HG03108 (cell line): ENCODE measurements around the gene SLC16A4.

Source experiments
- ATAC-seq: cut with Tn5 transposase; IDR thresholded peaks from one replicate; pipeline ENCODE4 v1.9.1; 2021; ENCODE audit warnings: moderate library complexity; ENCODE audit not compliant: unreplicated experiment

SLC16A4 gene

GRCh38 chr1:110361856-110362255, 29.0 kb downstream of the SLC16A4 start:
- ATAC-seq = no peak

- ATAC-seq = no peak
Measured at GRCh38 chr1:110360431-110360830, 30.4 kb downstream of the SLC16A4 start.

DNA sequence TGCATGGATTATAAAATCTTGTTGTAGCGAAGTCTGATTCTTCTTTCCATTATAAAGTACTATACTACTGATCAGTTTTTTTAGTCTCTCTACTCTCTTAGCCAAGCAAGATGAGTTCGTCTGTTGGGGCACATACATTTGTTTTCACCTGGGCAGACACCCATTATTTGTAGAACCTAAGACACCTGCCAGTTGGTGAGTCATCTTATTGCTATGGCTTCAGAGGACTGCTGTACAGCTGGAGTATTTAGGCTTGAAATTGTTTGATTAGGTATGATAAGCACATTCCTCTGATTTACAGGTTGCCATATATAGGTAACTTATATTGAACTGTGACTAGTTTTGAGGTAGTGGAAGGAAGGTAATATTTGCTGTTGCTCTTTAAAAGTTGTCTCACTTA, 34.4 kb downstream of the SLC16A4 start:
- ATAC-seq = no peak

GRCh38 chr1:110355321-110355720, 35.5 kb downstream of the SLC16A4 start:
- no peak for ATAC-seq

DNA sequence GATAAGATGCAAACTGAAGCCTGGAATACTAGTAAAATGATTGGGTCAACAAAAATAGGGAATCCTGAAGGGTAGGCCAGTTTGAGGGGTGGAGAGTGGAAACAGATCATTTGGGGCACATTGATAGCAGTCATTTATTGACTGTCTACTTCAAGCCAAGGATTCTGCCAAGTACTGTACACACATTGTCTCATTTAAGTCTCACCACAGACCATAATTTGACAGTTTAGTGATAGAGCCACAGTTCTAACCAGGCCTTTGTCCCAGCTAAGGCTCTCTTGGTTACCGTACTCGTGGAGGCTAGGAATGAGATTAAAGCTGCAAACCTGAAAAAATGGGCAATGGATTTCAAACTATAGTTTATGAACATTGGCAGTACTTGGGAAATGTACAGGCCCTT, 40.5 kb downstream of the SLC16A4 start:
- ATAC-seq = no peak

DNA sequence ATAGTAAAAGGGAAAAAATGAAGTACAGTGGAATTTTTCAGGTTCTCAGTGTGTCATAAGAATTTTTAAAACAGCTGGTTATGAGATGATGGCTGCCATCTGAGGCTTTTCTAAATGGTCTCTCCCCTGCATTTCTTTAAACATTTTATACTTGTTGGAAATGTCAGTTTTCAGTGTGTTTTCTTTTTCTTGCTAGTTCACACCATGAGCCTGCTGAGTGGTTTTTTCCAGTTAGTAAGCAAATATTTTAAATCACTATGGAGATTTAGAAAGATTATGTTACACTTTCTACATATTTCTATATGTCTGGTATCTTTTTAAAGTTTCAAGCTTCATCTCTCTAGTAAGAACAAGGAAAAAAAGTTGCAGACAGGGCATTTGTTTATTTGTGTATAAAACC, 42.1 kb downstream of the SLC16A4 start:
- ATAC-seq = no peak

DNA sequence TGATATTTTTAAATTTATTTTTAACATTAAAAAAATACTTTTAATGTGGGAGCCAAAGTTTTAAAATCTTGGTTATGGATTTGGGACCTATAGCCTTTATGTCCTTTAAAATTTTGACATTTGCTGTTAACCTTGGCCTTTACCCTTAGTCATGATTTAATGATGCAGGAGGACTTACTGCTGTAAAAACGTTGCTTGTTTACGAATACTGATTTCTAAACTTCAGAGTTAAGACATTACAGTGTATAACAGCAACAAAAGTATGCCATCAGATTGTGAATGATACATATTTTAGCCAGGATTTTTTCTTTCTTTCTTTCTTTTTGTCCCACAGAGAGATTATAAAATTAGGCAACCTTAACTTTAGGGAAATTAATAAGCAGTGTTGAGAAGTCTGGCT, 42.8 kb downstream of the SLC16A4 start:
- ATAC-seq = no peak

DNA sequence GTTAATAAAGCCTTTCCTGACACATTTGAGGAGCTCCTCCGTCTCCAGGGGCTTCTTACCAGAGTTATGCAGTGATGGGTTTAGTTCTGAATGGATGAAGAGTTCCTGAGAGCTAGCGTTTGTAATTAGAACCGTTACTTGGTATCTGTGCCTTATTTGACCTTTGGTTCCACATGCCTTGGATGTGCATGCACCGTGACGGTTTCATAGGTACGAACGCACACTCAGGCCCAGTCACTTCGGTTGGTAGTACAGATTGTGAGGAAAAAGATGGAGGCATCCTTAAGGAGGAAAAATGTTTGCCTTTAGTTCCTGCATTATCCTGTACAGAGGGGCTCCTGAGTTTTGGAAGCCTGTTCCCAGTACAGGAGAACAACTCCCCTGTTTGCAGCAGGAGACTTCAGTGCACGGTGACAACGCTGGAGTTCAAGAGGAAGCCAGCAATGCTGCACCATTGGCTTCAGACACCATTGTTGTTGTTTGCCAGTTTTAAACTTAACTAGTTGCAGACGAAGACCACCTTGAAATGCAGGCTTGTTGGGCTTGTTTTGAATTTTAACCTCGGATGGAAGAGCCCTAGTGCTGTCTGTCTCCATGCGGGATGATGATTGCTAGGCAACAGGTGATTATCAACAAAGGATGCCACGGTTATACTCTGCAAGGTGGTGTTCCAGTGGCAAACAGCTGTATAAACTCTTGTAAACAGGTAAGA, 43.5 kb downstream of the SLC16A4 start:
- ATAC-seq = no peak

DNA sequence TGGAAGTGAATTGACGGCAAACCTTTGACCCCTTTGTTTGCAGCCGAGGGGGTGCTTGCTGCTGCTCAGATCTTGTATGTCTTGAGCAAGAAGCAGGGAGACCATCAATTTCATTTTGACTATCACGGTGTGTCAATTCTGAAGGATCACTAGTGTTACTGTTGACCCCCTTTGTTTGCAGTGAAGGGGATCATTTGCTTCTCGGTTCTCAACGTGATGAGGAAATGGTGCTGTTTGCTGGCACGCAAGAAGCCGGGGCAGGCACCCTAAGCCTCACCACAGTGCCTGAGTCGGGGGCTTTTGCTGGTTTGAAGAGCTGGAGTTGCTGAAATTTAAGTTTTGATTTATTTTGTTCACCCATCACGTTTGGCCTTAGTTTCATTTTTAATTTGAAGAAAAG, 44.1 kb downstream of the SLC16A4 start:
- no peak for ATAC-seq

DNA sequence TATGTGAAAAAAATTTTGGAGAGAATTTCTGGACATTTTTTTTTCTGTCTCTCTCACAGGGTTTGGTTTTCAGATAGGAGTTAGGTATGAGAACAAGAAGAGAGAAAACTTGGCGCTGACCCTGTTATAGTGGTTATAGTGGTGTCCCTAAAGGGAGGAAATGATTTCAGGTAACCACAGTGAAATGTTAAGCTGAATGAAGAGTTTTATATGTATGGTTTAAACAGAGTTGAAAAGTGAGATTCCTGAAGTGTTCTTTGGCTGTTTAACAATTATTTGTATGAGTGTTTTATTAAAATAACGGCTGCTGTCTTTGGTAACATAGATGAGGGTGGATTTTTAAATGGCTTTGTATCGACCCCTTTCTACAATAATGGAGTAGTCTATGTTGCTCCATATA, 45.3 kb downstream of the SLC16A4 start:
- no peak for ATAC-seq

- no peak for ATAC-seq
Measured at GRCh38 chr1:110344152-110344551, 46.7 kb downstream of the SLC16A4 start.

DNA sequence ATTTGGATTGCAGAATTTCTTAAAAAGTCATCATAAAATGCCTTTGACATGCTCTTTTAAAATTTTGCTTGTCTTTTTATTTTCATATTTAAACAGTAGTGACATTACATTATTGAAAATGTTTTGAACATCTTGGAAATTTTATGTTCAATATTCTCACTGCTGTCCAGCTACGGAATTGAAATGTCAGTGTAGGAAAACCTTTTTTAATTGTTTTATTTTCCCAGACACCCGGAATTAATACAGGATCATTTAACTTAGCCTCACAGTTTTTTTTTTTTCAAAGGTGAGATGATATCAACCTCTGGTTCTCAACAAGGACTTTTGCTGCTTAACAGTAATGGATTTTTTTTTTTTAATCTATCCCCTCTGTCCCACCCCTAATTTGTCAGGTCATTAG, 47.6 kb downstream of the SLC16A4 start:
- no peak for ATAC-seq

- no peak for ATAC-seq
Measured at GRCh38 chr1:110341872-110342331, 48.9 kb downstream of the SLC16A4 start.

DNA sequence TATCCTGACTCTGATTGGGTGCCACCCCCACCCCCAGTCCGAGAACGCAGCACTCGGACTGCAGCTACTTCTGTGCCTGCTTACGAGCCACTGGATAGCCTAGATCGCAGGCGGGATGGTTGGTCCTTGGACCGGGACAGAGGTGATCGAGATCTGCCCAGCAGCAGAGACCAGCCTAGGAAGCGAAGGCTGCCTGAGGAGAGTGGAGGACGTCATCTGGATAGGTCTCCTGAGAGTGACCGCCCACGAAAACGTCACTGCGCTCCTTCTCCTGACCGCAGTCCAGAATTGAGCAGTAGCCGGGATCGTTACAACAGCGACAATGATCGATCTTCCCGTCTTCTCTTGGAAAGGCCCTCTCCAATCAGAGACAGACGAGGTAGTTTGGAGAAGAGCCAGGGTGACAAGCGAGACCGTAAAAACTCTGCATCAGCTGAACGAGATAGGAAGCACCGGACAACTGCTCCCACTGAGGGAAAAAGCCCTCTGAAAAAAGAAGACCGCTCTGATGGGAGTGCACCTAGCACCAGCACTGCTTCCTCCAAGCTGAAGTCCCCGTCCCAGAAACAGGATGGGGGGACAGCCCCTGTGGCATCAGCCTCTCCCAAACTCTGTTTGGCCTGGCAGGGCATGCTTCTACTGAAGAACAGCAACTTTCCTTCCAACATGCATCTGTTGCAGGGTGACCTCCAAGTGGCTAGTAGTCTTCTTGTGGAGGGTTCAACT, 49.5 kb downstream of the SLC16A4 start:
- no peak for ATAC-seq

DNA sequence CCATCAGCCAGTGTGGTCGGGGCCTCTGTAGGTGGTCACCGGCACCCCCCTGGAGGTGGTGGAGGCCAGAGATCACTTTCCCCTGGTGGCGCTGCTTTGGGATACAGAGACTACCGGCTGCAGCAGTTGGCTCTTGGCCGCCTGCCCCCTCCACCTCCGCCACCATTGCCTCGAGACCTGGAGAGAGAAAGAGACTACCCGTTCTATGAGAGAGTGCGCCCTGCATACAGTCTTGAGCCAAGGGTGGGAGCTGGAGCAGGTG, 50.7 kb downstream of the SLC16A4 start:
- no peak for ATAC-seq

GRCh38 chr1:110339407-110340206, 51.2 kb downstream of the SLC16A4 start:
- no peak for ATAC-seq

DNA sequence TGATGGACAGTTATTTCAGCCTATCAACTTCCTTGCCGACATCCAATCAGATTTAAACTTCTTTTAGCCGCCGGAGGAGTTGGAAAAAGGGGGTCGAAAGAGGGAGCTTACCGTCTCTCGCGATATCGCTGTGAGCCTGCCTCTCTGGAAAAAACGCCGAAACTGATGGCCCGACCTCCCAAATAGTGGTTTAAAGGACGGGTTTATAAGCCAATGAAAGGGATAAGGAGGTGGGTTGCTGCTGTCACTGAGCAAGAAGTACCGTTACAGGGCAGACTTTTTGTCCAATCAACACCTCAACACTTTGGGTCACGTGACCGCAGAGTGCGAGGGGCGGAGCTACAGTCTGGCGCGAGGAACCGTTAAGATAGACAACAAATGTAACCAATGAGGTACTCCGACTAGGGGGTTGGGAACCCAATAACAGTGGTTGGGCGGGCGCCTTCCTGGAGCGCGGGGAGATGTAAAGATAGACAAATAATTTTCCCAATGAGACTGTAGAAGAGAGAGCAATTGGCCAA, 51.9 kb downstream of the SLC16A4 start, which contains the start of gene RBM15:
RBM15 (plus strand) TSS at position 492 of the 521 bp plus-strand sequence; CDS start at position 521, 29 bp downstream.
- peak; percentile 72 for ATAC-seq

GRCh38 chr1:110338309-110338885, 52.4 kb downstream of the SLC16A4 start:
- peak; percentile 60 for ATAC-seq

- no peak for ATAC-seq
Measured at GRCh38 chr1:110337704-110338308, 53.0 kb downstream of the SLC16A4 start.

- ATAC-seq = no peak
Measured at GRCh38 chr1:110336300-110337039, 54.4 kb downstream of the SLC16A4 start.
